ENCODE results near the gene RALY.

The RALY gene

DNA sequence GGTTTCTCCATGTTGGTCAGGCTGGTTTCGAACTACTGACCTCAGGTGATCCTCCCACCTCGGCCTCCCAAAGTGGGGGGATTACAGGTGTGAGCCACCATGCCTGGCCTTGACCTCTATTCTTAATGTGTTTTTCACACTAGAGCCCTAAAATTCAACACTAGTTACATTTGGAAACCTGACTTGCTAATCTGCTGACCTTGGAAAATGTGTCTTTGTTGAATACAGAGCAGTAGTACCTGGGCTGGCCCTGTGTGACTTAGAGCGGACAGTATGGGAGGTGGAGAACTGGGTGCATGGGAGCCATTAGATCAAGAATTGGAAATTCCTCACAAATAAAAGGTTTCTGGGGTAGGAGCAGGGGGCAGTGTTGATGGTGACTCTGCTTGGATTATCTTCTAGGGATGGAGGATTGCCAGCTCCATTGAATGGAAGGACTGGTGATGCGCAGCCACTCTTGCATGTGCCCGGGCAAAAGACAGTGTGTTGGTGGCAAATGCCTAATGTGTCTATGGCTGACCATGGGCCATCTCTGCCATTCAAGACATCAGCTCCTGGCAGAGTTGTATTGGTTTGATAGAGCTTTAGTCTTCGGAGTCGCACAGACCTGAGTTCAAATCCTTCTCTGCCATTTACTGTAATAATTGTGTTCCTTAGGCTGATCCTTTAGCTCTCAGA, 53.4 kb downstream of the RALY start:
- no peak for DNase-seq (ENCODE audit: low read depth)

DNA sequence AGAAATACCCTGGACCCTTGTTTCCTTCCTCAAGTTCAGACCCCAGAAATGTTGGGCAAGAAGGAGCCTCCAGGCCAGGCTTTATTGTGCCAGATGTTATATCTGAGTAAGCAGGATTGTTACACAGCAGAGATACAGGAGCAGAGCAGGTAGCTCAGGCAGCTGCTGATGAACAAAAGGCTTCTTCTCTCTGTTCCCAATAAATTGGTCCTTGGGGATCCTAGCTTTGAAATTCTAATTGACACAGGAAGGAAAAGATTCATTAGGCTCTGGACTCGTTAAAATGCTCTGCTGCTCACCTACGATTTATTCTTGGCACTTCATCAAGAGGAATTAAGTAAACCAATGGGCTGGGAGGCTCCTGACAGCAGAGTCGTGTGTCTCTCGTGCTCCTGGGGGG, 54.2 kb downstream of the RALY start:
- no peak for DNase-seq (ENCODE audit: low read depth)

DNA sequence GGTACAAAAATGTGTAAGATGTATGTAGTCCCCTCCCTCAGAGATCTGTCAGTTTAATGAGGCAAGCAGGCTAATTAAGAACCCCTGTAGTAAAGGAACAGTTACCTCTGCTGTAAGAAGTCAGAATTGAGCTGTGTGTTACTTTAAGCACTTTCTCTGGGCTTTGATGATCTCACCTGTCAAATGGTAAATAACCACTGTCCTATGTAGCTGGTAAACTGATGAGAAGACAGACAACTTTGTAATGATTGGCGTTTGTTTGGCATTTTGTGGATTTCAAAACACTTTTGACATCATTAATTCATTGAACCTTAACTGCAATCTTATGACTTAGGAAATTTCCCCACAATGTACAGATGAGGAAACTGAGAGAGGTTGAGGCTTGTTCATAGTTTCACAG, 55.7 kb downstream of the RALY start:
- no peak for DNase-seq (ENCODE audit: low read depth)

DNA sequence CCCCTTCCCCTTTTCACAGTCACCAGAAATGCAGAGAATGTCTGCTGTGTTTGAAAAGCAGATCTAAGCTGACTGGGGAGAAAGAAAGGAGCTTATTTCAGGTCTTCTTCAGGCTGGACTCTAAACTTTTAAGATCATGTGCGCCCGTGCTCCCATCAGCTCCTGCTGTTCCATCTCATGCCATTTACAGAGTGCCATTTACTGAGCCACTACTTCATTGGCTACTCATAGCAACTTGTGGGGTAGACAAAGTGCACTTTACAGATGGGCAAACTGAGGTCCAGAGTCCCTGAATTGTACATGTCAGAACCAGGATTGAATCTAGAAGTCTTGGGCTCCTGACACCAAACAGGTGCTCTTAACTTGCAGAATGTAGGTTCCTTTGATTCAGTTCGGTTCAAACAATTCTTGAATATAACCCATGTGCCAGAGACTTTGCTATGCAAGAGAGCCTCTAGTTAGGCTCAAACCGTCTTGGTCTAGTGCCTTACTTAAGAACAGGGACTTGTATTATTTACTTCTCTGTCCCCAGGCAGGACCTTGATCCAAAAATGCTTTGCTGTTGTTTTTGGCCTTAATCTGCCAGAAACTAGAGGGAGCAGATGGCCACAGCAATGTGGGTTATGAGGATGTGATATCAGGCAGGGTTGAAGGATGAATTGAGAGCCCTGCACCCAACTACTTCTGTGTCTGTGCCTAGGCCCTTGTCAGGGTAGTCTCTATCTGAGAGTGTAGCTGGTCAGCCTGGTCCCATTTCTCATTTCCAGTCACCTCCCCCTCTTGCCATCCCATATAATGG, 56.4 kb downstream of the RALY start:
- no peak for DNase-seq (ENCODE audit: low read depth)

DNA sequence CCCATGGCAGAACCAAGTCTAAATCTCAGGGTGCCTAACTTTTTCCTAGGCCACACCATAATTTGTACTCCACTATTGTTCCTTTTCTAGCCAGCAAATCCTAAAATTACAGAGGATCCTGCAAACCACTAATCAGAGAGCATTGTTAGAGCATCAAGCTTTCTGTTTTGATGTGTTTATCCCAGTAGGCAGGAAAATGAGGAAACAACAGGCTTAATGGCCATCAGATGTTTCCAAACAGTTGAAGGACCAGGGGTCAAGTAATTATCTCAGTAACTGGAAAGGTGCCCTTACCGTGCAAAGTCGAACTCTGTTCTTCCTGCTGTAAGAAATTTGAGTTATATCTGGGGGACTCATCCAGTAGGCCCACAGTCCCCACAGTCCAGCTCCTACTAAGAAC, 58.7 kb downstream of the RALY start:
- DNase-seq (ENCODE audit: low read depth): no peak

DNA sequence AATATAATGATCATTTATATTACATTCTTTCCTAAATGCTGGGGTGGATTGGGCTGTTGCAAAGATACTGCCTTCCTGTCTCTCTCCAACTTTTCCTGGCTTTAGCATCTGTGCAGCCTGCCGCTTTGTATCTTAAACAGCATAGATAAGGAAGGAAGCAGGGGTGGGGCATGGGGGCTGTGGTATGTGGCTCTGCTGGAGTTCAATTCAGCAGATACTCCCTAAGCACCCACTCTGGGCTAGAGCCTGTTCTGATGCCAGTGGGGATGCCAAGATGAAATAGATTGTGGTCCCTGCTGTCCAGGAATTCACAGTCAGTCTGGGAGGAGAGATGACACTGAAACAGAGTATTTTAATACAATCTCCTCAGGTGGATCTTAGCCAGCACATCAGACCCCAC, 61.6 kb downstream of the RALY start:
- DNase-seq (ENCODE audit: low read depth): no peak

DNA sequence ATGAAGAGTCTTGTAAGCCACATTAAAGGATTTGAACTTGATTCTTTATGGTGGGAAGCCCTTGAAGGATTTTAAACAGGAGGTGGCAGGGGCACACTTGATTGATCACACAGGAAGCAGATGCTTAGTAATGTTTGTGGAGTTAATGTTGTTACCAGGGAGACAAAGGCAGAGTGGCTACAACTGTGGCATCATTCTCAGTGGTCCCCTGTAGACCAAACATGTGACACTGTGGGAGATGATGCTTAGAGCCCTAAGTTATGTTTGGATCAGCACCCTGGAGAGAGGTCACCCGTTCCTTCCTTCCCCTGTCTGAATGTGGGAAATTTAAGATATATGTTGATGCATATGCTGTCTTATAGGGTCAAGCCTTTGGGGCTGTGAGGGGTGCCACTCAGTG, 65.1 kb downstream of the RALY start:
- no peak for DNase-seq (ENCODE audit: low read depth)

DNA sequence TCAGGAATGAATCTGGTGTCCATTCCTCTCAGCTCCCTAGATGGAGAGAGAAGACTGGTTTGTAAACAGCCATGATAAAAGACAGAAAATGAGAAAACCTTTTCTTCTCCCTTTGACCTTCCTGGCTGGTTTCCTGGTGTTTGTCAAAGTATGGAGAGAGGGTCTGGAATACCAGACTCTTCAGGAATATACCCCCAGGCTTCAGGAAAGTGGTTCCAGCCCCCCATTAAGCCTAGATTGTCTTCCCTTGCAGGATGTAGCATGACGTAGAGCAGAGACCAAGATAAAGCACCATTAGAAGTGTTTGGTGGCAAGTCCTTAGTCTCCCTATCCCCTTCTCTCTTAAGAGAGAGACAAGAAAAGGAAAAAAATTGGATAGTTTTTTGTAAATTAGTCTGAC, 67.3 kb downstream of the RALY start:
- no peak for DNase-seq (ENCODE audit: low read depth)

DNA sequence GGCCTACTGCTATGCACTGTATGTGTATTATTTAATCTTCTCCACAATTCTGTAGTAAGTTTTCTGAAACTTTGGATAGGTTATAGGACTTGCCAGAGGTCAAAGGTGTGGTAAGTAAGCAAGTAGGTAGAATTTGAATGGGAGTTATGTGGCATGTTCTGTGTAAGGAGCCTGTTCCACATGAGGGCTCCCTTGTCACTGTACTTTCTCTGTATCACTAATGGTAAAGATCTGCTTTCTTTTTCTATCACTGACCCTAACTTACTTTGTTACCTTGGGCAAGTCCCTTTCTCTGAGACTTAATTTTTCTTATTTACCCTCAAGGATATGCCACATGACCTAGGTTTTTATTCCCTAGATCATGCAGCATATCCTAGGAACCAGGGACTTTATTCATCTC, 68.0 kb downstream of the RALY start:
- no peak for DNase-seq (ENCODE audit: low read depth)

DNA sequence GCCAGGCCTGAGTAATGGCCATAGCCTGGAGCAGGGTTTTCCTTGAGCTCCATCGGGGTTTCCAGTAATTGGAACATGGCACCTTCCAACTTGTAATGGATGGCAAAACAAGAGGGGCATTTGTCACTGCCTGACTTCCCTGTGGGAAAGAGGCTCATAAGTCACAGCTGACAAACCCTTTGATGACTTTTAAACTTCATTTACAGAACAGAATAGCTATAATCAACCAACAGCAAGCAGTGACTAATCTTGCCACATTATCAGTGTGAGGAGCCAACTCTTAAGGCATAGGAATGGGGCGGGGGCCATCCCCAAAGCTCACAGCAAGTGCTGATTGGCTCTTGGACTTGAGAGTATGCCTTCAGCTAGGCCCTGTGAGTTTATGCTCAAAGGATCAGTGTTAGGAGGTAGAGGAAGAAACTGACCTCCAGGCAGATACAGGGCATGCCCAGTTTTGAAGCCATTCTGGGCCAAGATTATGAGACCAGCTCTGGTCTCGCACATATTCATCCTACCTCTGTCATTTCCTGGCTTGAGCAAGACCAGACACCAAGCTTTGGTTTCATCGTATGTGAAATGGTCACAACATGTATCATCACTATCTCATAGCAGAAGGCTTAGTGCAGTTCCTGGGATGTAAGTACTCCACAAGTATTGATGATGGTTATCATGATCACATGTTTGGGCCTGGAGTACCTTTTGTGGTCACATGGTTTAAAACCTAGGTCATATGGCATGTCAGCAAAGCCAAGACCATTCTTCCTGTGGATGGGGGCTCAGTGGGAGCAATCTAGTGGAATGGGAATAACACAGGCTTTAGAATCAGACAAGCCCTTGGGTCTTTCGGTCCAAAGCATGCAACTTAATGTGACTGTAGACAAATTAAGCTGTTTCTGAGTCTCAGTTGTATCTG, 69.1 kb downstream of the RALY start:
- no peak for DNase-seq (ENCODE audit: low read depth)

DNA sequence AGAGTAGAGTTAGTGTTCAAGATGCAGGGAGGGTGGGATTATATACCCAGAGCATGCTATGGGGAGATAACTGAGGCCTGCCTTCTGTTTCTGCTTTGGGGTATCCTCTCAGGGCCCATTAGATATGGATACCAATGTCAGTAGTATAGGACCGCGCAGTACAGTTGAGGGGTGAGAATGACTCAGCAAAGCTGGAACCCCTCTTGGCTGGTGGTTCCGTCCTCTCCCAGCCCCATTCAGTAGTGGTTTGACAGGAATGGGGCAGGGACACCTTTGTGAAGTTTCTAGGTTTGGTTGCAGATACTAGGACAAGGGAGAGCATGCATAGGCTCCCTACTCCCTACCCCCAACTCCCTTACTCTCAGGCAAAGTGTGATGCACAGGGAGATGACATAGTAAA, 70.6 kb downstream of the RALY start:
- no peak for DNase-seq (ENCODE audit: low read depth)

DNA sequence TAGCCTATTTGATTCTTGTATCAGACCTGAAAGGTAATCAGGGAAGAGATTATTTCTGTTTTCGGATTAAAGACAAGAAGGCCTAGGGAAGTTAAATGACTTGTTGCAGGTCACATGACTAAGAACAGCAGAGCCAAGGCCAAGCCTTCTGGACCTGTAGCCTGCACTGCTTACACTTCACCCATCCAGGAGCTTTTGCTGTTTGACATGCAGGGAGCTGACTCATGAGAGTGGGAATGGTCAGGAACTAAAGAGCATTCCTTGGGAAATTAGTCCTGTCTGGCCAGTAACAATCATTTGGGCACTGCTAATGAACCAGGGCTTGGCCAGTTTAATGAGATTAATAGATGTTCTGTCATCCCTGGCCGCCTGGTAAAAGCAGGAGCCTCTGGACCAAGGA, 71.5 kb downstream of the RALY start:
- no peak for DNase-seq (ENCODE audit: low read depth)

DNA sequence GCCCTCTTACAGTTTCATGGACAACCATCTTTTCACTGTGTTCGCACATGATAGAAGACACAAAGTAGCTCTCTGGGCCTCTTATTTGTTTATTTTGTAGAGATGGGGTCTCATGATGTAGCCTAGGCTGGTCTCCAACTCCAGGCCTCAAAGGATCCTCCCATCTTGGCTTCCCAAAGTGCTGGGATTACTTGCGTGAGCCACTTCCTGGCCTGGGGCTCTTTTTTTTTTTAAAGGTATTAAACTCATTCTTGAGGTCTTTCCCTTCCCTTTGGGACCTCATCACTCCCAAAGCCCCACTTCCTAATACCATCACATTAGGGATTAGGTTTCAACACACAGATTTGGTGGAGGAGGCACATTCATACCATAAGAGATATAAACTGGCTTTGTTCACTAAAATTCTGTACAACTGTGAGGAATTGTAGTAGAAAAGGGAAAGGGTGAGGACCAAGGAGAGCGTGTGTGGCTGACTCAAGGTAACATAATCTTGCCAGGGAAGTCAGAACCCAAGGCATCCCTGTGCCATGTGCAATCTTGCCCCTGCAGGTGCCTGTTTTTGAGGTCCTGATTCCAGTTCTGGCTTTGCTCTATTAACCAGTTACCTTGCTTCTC, 72.9 kb downstream of the RALY start:
- no peak for DNase-seq (ENCODE audit: low read depth)

DNA sequence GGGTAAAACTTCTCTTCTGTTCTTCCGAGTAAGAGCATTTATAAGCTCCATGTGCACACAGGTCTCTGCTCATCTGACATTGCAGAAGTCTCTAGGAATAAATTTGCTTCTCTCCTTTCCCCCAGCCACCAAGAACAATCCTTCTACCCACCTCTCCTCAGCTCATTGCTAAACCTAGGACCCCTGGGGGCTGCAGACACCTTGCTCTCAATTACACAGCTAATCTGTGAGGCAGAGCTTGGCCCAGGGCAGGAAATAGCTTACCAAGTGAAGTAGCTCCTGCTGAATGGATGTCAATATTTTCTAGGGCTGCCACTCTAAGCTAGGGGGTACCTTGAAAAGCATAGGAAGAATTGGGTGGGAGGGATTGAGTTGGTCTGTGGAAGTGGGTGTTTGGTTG, 74.3 kb downstream of the RALY start:
- DNase-seq (ENCODE audit: low read depth): no peak

DNA sequence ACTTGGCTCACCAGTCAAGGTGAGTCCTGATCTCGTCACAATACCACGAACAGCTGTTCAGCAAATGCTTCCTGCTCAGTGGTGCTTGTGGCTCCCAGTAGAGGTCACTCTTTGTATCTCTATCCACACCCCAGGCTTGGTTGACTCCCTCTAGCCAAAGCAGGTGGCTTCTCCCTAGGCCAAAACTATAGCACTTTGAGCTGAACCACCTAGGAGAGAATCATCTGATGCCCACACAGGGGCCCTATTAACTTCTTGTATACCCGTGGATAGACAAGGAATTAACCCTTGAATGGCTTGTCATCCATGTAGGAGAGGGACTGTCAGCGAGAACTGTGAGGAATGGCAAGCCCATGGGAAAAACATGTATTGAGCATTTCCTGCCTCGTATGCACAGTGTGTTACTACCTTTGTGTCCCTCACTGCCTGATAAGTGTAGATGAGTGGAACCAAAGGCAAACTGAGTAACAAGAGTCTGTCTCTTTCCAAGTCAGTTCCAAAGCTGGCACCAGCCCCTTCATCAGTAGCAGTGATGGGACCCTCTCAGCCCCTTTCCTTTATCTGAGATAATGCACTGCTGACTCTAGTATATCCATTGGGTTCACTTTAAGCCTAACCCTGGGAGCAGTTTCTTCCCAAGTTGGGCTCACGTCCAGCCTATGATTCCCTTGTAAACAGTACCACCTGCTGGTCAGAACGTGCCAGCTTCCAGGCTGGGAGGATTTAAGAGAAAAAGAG, 75.8 kb downstream of the RALY start:
- peak; percentile 33 for DNase-seq (ENCODE audit: low read depth)

DNA sequence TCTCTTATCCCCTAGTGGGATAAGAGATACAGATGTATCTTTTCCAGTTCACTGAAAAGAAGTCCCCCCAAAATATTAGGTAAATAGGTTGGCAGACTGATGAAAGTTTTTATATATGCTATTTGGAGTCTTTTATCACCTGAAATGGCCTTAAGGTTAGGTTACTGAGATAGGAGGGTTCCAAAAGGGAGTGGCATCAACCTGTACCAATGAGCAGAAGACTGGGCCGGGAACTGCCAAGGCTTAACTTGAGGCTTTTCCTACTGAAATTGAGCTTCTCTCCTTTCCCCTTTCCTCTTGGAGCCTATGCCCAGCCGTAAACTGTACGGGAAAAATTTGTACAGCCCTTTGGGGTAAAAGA, 76.3 kb downstream of the RALY start:
- DNase-seq (ENCODE audit: low read depth): no peak

DNA sequence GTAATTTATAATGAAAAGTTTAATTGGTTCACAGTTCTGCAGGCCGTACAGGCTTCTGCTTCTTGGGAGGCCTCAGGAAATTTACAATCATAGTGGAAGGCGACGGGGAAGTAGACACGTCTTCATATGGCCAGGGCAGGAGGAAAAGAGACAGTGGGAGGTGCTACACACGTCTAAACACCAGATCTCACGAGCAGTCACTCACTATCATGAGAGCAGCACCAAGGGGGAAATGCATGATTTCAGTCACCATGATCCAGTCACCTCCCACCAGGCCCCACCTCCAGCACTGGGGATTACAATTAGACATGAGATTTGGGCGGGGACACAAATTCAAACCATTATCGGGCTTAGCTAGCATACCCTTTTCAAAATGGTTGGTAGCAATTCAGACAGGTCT, 77.1 kb downstream of the RALY start:
- DNase-seq (ENCODE audit: low read depth): no peak

DNA sequence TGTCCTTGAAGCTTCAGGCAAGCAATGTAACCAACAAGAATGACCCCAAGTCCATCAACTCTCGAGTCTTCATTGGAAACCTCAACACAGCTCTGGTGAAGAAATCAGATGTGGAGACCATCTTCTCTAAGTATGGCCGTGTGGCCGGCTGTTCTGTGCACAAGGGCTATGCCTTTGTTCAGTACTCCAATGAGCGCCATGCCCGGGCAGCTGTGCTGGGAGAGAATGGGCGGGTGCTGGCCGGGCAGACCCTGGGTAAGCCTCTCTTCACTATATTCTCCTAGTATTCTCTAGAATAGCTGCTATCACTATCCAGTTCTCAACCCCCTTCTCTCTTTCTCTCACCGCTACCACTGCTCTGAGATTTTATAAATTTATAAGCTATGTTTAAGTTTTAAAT, 78.4 kb downstream of the RALY start:
- DNase-seq (ENCODE audit: low read depth): no peak

DNA sequence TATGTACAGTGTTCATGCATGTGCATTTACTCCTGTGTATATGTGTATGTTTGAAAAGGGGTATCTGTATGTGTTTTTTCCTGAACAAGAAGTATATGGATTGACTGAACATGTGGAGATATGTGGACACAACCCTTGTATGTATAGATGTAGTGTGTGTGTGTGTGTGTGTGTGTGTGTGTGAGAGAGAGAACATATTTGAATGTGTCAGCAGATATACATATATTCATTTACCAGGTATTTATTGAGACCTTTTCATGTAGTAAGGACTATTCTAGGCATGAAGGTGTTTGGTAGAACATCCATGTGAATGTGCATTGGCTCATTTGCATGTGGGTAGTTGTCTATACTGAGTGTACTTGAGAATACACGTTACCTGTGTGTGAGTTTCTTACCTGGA, 79.1 kb downstream of the RALY start:
- no peak for DNase-seq (ENCODE audit: low read depth)

DNA sequence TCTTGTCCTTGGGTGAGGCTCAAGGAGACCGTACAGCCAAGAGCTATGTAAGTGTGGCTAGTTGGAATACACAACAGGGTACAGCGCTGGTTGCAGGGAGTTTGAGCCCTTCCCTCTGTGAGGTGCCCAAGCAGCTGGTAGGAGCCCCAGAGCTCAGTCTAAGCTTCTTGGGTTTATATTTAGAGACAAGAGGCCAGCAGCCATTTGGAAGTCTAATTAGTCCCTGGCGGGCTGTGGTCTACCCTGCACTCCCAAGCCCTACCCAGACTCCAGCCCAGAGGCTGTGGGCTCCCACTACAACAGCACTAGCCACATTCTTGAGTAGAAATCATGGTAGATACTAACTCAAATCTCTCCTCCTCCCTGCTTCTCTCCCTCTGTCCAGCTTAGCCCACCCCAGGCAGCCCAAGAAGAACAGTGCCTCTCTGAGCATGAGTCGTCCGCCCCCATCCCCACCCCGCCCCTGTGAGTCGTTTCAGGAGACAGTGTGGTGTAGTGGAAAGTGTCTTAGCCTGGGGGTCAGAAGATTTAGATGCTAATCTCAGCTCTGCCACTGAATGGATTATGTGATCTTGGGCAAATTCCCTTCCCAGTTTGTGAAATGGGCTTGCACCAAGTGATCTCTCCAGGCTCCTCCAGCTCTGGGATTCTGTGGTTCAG, 80.5 kb downstream of the RALY start:
- no peak for DNase-seq (ENCODE audit: low read depth)

DNA sequence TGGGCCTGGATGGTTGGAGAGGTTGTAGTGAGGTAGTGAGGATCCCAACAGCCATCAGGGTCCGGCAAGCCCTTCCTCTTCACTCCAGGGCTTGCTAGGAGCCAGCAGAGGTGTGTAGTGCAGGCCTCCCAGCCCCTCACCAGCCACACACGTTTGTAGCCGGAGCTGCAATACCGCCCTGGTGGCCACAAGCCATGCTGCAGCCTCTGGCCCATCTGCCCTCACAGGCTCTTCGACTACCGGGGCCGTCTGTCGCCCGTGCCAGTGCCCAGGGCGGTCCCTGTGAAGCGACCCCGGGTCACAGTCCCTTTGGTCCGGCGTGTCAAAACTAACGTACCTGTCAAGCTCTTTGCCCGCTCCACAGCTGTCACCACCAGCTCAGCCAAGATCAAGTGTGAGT, 81.9 kb downstream of the RALY start:
- no peak for DNase-seq (ENCODE audit: low read depth)
